Mesodermal cell (in vitro differentiated cells): ENCODE data around the gene CPO. TPM values are rescaled to one million over a fixed set of nuclear protein-coding genes. Genes with fewer than 3 reads are reported as not detected.

Experiments
- H3K27ac ChIP-seq: 2 replicates; pipeline ENCODE4 v1.7.0; 2013; ENCODE audit warnings: mild to moderate bottlenecking, low read depth, low read length, moderate library complexity; ENCODE audit not compliant: severe bottlenecking
- H3K36me3 ChIP-seq: 2 replicates; pipeline ENCODE4 v1.7.1; 2013; ENCODE audit warnings: mild to moderate bottlenecking, low read length, moderate library complexity; ENCODE audit not compliant: control insufficient read depth, insufficient read depth
- H3K4me1 ChIP-seq: one replicate; pipeline ENCODE4 v1.7.1; 2013; ENCODE audit warnings: mild to moderate bottlenecking, low read length; ENCODE audit not compliant: insufficient read depth, control insufficient read depth, poor library complexity, severe bottlenecking
- H3K4me3 ChIP-seq: 2 replicates; pipeline ENCODE4 v1.7.0; 2013; ENCODE audit warnings: low read length, control low read depth, mild to moderate bottlenecking; ENCODE audit not compliant: insufficient read depth, poor library complexity, severe bottlenecking; ENCODE audit errors: extremely low read depth
- H3K9me3 ChIP-seq: 2 replicates; pipeline ENCODE4 v1.7.1; 2013; ENCODE audit warnings: mild to moderate bottlenecking, low read length, moderate library complexity; ENCODE audit not compliant: control insufficient read depth
- WGBS, 2 experiments: methylation state at CpG; one replicate each; pipeline ENCODE4 v1.1.5; 2013; ENCODE audit warnings: missing lambda C conversion rate in 2 of 2; ENCODE audit not compliant: insufficient coverage in 2 of 2; 5-methylcytosine and 5-hydroxymethylcytosine counted together
- polyA plus RNA-seq, 2 experiments: library from polyadenylated mRNA; stranded (reverse); fragments of 50-300 nt; gene quantifications; one replicate each; pipeline ENCODE4 v1.2.3, GENCODE V29; 2013

The CPO gene
- not detected for polyA plus RNA-seq (2013, experiment 1 of 2)
- polyA plus RNA-seq (2013, experiment 2 of 2) = not detected

GRCh38 chr2:206939340-206939739 lies at the start of gene CPO:
CPO (plus strand) TSS chr2:206939518; CDS start chr2:206939600, 82 bp downstream.
- H3K9me3 ChIP-seq = no peaks in the 10 kb centered on the region
- H3K4me3 ChIP-seq = no peak within 1 kb of the TSS
- no peaks in the 10 kb centered on the region for H3K4me1 ChIP-seq
- no peaks in the 10 kb centered on the region for H3K36me3 ChIP-seq
- 100% methylated on average over 1 to 2 of the region's 2 CpGs for WGBS, 2 experiments
- H3K27ac ChIP-seq = no peak within 1 kb of the TSS

GRCh38 chr2:206890179-206890578 lies 49.1 kb upstream of the CPO start:
- no peaks in the 10 kb centered on the region for H3K4me1 ChIP-seq
- no peaks in the 10 kb centered on the region for H3K36me3 ChIP-seq
- H3K9me3 ChIP-seq = no peaks in the 10 kb centered on the region
- H3K4me3 ChIP-seq = no peak overlapping the region
- H3K27ac ChIP-seq = no peak overlapping the region
- WGBS, 2 experiments = no CpG with 5 or more reads among the region's 2 CpGs

GRCh38 chr2:206890926-206891325 lies 48.4 kb upstream of the CPO start:
- WGBS, 2 experiments = no CpG with 5 or more reads among the region's 1 CpG
- no peaks in the 10 kb centered on the region for H3K9me3 ChIP-seq
- no peak overlapping the region for H3K27ac ChIP-seq
- H3K36me3 ChIP-seq = no peaks in the 10 kb centered on the region
- no peaks in the 10 kb centered on the region for H3K4me1 ChIP-seq
- H3K4me3 ChIP-seq = no peak overlapping the region

- Histone ChIP-seq H3K36me3 (no peaks in the 10 kb centered on the region), H3K4me1 (peaks cover 4% of the 10 kb centered on the region), H3K4me3 (no peak overlapping the region), H3K9me3 (no peaks in the 10 kb centered on the region), H3K27ac (peak overlapping the region; percentile 44)
- WGBS, 2 experiments = 71 to 80% methylated on average over 1 of the region's 1 CpG
Observed at GRCh38 chr2:206915121-206915520, 24.2 kb upstream of the CPO start.

GRCh38 chr2:206918263-206918662 lies 21.1 kb upstream of the CPO start:
- no peak overlapping the region for H3K4me3 ChIP-seq

GRCh38 chr2:206920310-206920709 lies 19.0 kb upstream of the CPO start:
- H3K27ac ChIP-seq = no peak overlapping the region
- peaks cover 4% of the 10 kb centered on the region for H3K4me1 ChIP-seq
- H3K4me3 ChIP-seq = no peak overlapping the region
- H3K9me3 ChIP-seq = no peaks in the 10 kb centered on the region
- 93% methylated on average over 3 of the region's 3 CpGs for WGBS, 2 experiments
- H3K36me3 ChIP-seq = no peaks in the 10 kb centered on the region

More at GRCh38 chr2:206918263-206918662, 21.1 kb upstream of the CPO start:
- Histone ChIP-seq H3K4me1 (peaks cover 4% of the 10 kb centered on the region), H3K9me3 (no peaks in the 10 kb centered on the region), H3K36me3 (no peaks in the 10 kb centered on the region), H3K27ac (no peak overlapping the region)
- 22 to 35% methylated on average over 1 to 2 of the region's 2 CpGs for WGBS, 2 experiments

GRCh38 chr2:206920951-206921350 lies 18.4 kb upstream of the CPO start:
- no peak overlapping the region for H3K4me3 ChIP-seq
- no peaks in the 10 kb centered on the region for H3K36me3 ChIP-seq
- H3K27ac ChIP-seq = no peak overlapping the region
- 85 to 97% methylated on average over 2 of the region's 2 CpGs for WGBS, 2 experiments
- no peaks in the 10 kb centered on the region for H3K9me3 ChIP-seq
- H3K4me1 ChIP-seq = no peaks in the 10 kb centered on the region

GRCh38 chr2:206921529-206921928 lies 17.8 kb upstream of the CPO start:
- 92 to 100% methylated on average over 2 of the region's 5 CpGs for WGBS, 2 experiments
- Histone ChIP-seq H3K4me3 (no peak overlapping the region), H3K27ac (no peak overlapping the region), H3K36me3 (no peaks in the 10 kb centered on the region), H3K4me1 (no peaks in the 10 kb centered on the region), H3K9me3 (no peaks in the 10 kb centered on the region)

GRCh38 chr2:206935991-206936842 lies 3.1 kb upstream of the CPO start:
- no peaks in the 10 kb centered on the region for H3K9me3 ChIP-seq
- H3K4me3 ChIP-seq = no peak overlapping the region
- no peaks in the 10 kb centered on the region for H3K36me3 ChIP-seq
- H3K27ac ChIP-seq = no peak overlapping the region
- no peaks in the 10 kb centered on the region for H3K4me1 ChIP-seq
- WGBS, 2 experiments = 100% methylated on average over 1 of the region's 2 CpGs; no CpG with 5 or more reads in 1 of the 2 experiments

GRCh38 chr2:206936843-206937230 lies 2.5 kb upstream of the CPO start:
- Histone ChIP-seq H3K4me1 (no peaks in the 10 kb centered on the region), H3K36me3 (no peaks in the 10 kb centered on the region), H3K27ac (no peak overlapping the region), H3K4me3 (no peak overlapping the region), H3K9me3 (no peaks in the 10 kb centered on the region)
- WGBS, 2 experiments = no CpG with 5 or more reads among the region's 2 CpGs

GRCh38 chr2:206937555-206937954 lies 1.8 kb upstream of the CPO start:
- Histone ChIP-seq H3K4me3 (no peak overlapping the region), H3K36me3 (no peaks in the 10 kb centered on the region)
- whole genome bisulfite sequencing, 2 experiments = 81 to 96% methylated on average over 3 to 5 of the region's 6 CpGs

More at GRCh38 chr2:206937555-206937954, 1.8 kb upstream of the CPO start:
- Histone ChIP-seq H3K4me1 (no peaks in the 10 kb centered on the region), H3K27ac (no peak overlapping the region), H3K9me3 (no peaks in the 10 kb centered on the region)
